HepG2 (cell line): ENCODE results near the gene GSPT2. TPM values are rescaled to one million over a fixed set of nuclear protein-coding genes. Genes with fewer than 3 reads are reported as not detected.

Source experiments
- ATAC-seq: fragments of 200-7000 bp; cut with Tn5 transposase; 3 replicates; pipeline ENCODE4 v1.9.1; 2020; ENCODE audit warnings: mild to moderate bottlenecking, moderate library complexity
- BruUV-seq: library from RNA; stranded (reverse); fragments of 400-500 nt; replicated peaks from 2 replicates; lab custom pipeline; 2021; lab: Mats Ljungman, UMichigan
- CTCF ChIA-PET: fragments of 300-600 bp; formaldehyde crosslinking; extraction: SDS; loops from one replicate; lab custom pipeline; 2021; ENCODE audit warnings: low total read pairs, inconsistent platforms, low intra/inter-chr PET ratio; lab: Yijun Ruan, JAX
- POLR2A ChIA-PET: fragments of 350-600 bp; sonication (Branson Sonifier 250); formaldehyde crosslinking; loops from one replicate; lab custom pipeline; 2020; ENCODE audit warnings: antibody characterized with exemption, inconsistent platforms; lab: Yijun Ruan, JAX
- DNase-seq: peaks from one replicate; pipeline ENCODE4 v3.0.0-alpha.2; 2015; ENCODE audit warnings: low spot score
- FAIRE-seq: peaks from 3 replicates; lab custom pipeline; 2011; peaks lifted over from hg19 to GRCh38; lab: Jason Lieb, UNC
- H2AFZ ChIP-seq: one replicate; pipeline ENCODE4 v1.6.1; 2011; ENCODE audit warnings: low read length, inconsistent platforms
- H3K27ac ChIP-seq: fragments of 300-600 bp; 3 replicates; pipeline ENCODE4 v1.8.0; 2011; ENCODE audit warnings: mixed run types, mild to moderate bottlenecking, mixed read lengths, low read length, inconsistent platforms; ENCODE audit not compliant: insufficient read depth; ENCODE audit errors: extremely low read length
- H3K27me3 ChIP-seq, 2 experiments: fragments of 200-600 bp in 1 of 2; 2 replicates in 1 of 2; 3 replicates in 1 of 2; pipeline versions ENCODE4 v1.6.0 to v1.8.0; 2011; ENCODE audit warnings: low read length in 2 of 2, mild to moderate bottlenecking in 2 of 2, moderate library complexity in 2 of 2, inconsistent platforms in 1 of 2; ENCODE audit not compliant: insufficient read depth in 2 of 2, control insufficient read depth in 1 of 2
- H3K36me3 ChIP-seq, 2 experiments: fragments of 200-600 bp in 1 of 2; replicated peaks in 1 of 2; 2 replicates in 1 of 2; 3 replicates in 1 of 2; pipeline versions ENCODE4 v1.5.1 to v1.8.0; 2011; ENCODE audit warnings: low read length in 2 of 2, inconsistent platforms in 1 of 2; ENCODE audit not compliant: insufficient read depth in 2 of 2, control insufficient read depth in 1 of 2
- H3K4me1 ChIP-seq: 2 replicates; pipeline ENCODE4 v1.5.1; 2012; ENCODE audit warnings: low read length, inconsistent platforms; ENCODE audit not compliant: insufficient read depth
- H3K4me2 ChIP-seq: 2 replicates; pipeline ENCODE4 v1.6.0; 2011; ENCODE audit warnings: low read depth, low read length, inconsistent platforms
- H3K4me3 ChIP-seq, 3 experiments: fragments of 200-600 bp in 1 of 3; sonication (generic), shearing (Covaris generic) in 1 of 3; replicated peaks in 1 of 3; 2 replicates each; pipeline ENCODE4 v1.5.1; 2011 to 2016; ENCODE audit warnings: low read length in 3 of 3, inconsistent platforms in 2 of 3, low read depth in 2 of 3, mild to moderate bottlenecking in 2 of 3, control low read depth in 1 of 3, mixed read lengths in 1 of 3; ENCODE audit not compliant: insufficient read depth in 1 of 3
- H3K79me2 ChIP-seq: one replicate; pipeline ENCODE4 v1.6.1; 2011; ENCODE audit warnings: low read length, inconsistent platforms; ENCODE audit not compliant: insufficient read depth
- H3K9ac ChIP-seq: 2 replicates; pipeline ENCODE4 v1.6.0; 2011; ENCODE audit warnings: mild to moderate bottlenecking, low read depth, low read length, inconsistent platforms; ENCODE audit not compliant: insufficient read depth
- H3K9me3 ChIP-seq: 2 replicates; pipeline ENCODE4 v1.5.1; 2012; ENCODE audit warnings: mild to moderate bottlenecking, low read length
- H4K20me1 ChIP-seq: 2 replicates; pipeline ENCODE4 v1.6.0; 2011; ENCODE audit warnings: inconsistent platforms, mild to moderate bottlenecking, low read length, moderate library complexity; ENCODE audit not compliant: insufficient read depth
- KLF16 ChIP-seq, 2 experiments: sonication (generic) in 1 of 2; formaldehyde crosslinking in 1 of 2; IDR thresholded peaks; 2 replicates each; pipeline versions ENCODE4 v1.6.1 to v1.8.0; 2016 to 2023; ENCODE audit warnings: missing genetic modification reagents in 2 of 2, missing compliant biosample characterization in 1 of 2
- NFAT5 ChIP-seq: sonication (generic); formaldehyde crosslinking; IDR thresholded peaks from 2 replicates; pipeline ENCODE4 v1.4.0; 2020; ENCODE audit warnings: missing genetic modification reagents
- RXRA ChIP-seq: sonication (generic); formaldehyde crosslinking; IDR thresholded peaks from 2 replicates; pipeline ENCODE4 v1.5.1; 2020; ENCODE audit warnings: missing genetic modification reagents
- ZNF570 ChIP-seq: sonication (generic); formaldehyde crosslinking; IDR thresholded peaks from 2 replicates; pipeline ENCODE4 v1.4.0; 2020; ENCODE audit warnings: mild to moderate bottlenecking, missing genetic modification reagents, borderline replicate concordance
- ZNF639 ChIP-seq: conservative IDR thresholded peaks from 2 replicates; pipeline ENCODE4 v1.6.1; 2018; ENCODE audit warnings: missing genetic modification reagents
- WGBS: methylation state at CpG from one replicate; pipeline ENCODE4 v1.1.6; 2017; ENCODE audit warnings: low lambda C conversion rate; 5-methylcytosine and 5-hydroxymethylcytosine counted together
- in situ Hi-C: cut with HindIII; loops from 2 replicates; pipeline ENCODE4 v1.10.0; 2017; ENCODE audit warnings: low pct_unique_long_range_greater_than_20kb; ENCODE audit not compliant: extremely low pct_ligation_motif_present
- intact Hi-C: fragments of 100-400 bp; cut with micrococcal nuclease; formaldehyde crosslinking; loops from one replicate; pipeline ENCODE4 v1.10.0; 2022; ENCODE audit not compliant: unreplicated experiment
- polyA plus RNA-seq, 8 experiments: library from polyadenylated mRNA; depleted of rRNA in 3 of 8; stranded (reverse) in 7 of 8; unstranded in 1 of 8; fragments of >200 nt; fragmentation: Illumina TruSeq in 4 of 8; extraction: Trizol in 4 of 8; gene quantifications; 2 replicates each; pipeline versions ENCODE4 v1.2.1 to v1.2.3, GENCODE V29; 2011 to 2016; ENCODE audit warnings: low read depth in 4 of 8, missing spikeins in 1 of 8, mixed read lengths in 1 of 8; ENCODE audit not compliant: insufficient read depth in 1 of 8
- total RNA-seq, 5 experiments: library from RNA; depleted of rRNA; stranded (reverse); fragments of >200 nt; fragmentation: Illumina TruSeq; extraction: Trizol; gene quantifications; 2 replicates each; pipeline ENCODE4 v1.2.3, GENCODE V29; 2016; ENCODE audit warnings: low read depth in 1 of 5

The GSPT2 gene
- total and polyA plus RNA-seq, 2 of the 13 experiments (the other 11 are each of a cell fraction or from before 2014, with no cell fraction given): not detected

DNA sequence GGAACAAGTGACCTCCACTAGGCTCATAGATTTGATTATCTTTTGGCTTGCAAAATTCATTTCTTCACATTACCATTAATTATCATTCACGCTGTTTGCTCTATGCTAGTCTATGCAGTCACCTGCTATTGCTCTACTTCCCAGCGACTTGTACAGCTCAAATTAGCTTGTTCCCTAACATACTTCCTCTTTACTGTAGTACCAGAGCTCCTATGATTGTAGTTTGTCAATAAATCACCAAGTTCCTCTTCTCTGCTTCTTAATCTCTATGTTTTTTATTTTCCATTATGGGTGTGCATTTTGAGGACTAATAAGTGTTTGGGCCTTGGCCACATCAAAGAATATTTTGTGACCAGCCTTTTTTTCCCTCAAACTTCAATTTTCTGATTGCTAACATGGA is 6.2 kb upstream of the GSPT2 start:
- no peak overlapping the region for H3K4me3 ChIP-seq
- no peaks in the 10 kb centered on the region for H4K20me1 ChIP-seq
- no peak for ATAC-seq
- intact Hi-C loops: no loop called here
- no peaks in the 10 kb centered on the region for H3K9me3 ChIP-seq
- H3K4me1 ChIP-seq: no peaks in the 10 kb centered on the region
- DNase-seq: no peak
- BruUV-seq: no TSS peak
- no peak for FAIRE-seq
- H3K4me2 ChIP-seq: no peak overlapping the region
- no peak overlapping the region for H3K9ac ChIP-seq
- no peak overlapping the region for H2AFZ ChIP-seq
- CTCF ChIA-PET: no interaction called here
- no peaks in the 10 kb centered on the region for H3K36me3 ChIP-seq
- no peaks in the 10 kb centered on the region for H3K79me2 ChIP-seq
- no peak for TF ChIP-seq RXRA
- TF ChIP-seq NFAT5 (CRISPR knock-in tag): no peak
- TF ChIP-seq ZNF570: no peak
- TF ChIP-seq ZNF639 (CRISPR knock-in tag): no peak
- no peak for TF ChIP-seq KLF16 (CRISPR knock-in tag; IDR thresholded peaks at IDR 0.05)
- POLR2A ChIA-PET: no interaction called here
- H3K27me3 ChIP-seq: no peaks in the 10 kb centered on the region
- in situ Hi-C loops: no loop called here
- no peak overlapping the region for H3K27ac ChIP-seq
- 0% methylated on average over 2 of the region's 2 CpGs for WGBS
